Upper lobe of left lung (tissue), 4 donors: ENCODE results near the gene NSUN2.

ENCODE experiments used
- CTCF ChIP-seq, 6 experiments: fragments of 450-650 bp in 4 of 6; fragments of 200-600 bp in 2 of 6; sonication (generic) in 2 of 6; IDR thresholded peaks; one replicate each; pipeline ENCODE4 v1.5.1; 2016 to 2019; ENCODE audit warnings: antibody characterized with exemption in 6 of 6
- POLR2A ChIP-seq, 4 donors: fragments of 450-650 bp; IDR thresholded peaks; one replicate each; pipeline ENCODE4 v1.5.1; 2016 to 2017; ENCODE audit warnings: antibody characterized with exemption in 4 of 4, mild to moderate bottlenecking in 2 of 4
- POLR2AphosphoS5 ChIP-seq, 2 donors: sonication (generic); formaldehyde crosslinking; IDR thresholded peaks; one replicate each; pipeline ENCODE4 v1.5.1; 2017; ENCODE audit warnings: antibody characterized with exemption in 2 of 2

DNA sequence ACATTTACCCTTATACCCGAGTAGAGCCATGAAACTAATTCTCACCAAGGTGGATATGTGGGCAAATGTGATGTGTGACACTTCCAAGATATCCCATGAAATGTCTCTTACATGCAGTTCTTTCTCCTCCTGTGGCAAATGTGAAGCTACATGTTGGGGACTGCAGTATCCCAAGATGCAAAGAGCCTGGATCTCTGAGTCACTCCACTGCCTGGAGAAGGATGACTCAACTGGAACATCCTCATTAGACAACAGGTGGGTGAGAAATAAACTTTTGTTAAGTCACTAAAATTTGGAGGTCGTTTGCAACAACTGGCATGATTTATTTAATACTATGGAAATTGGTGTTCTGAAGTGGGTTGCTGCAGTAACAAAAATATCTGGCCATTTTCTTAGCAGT, 43.9 kb upstream of the NSUN2 start:
- TF ChIP-seq CTCF (IDR thresholded peaks at IDR 0.05): no peak
- no peak for TF ChIP-seq POLR2A (IDR thresholded peaks at IDR 0.05)
- TF ChIP-seq POLR2AphosphoS5 (IDR thresholded peaks at IDR 0.05): no peak
